Measurements from ENCODE around the gene ZFPM1. TPM values are rescaled to one million over a fixed set of nuclear protein-coding genes. Genes with fewer than 3 reads are reported as not detected.

Gene ZFPM1
- total and polyA plus RNA-seq, 4 donors: 0.19 to 12.8 (median 5.3) TPM

GRCh38 chr16:88538366-88539060, 85.4 kb downstream of the ZFPM1 start:
- 39% methylated on average over 23 of the region's 23 CpGs for WGBS
- Histone ChIP-seq H3K27ac (ENCODE audit: low read depth in 1 of 2, low read length in 2 of 2) (no peak overlapping the region), H3K27me3 (ENCODE audit: control insufficient read depth in 4 of 4, insufficient read depth in 4 of 4, low read length in 3 of 4) (no peaks in the 10 kb centered on the region), H3K4me1 (ENCODE audit: control insufficient read depth in 4 of 4, insufficient read depth in 4 of 4, low read length in 3 of 4) (peaks cover 0 to 3% (median 0%) of the 10 kb centered on the region in 4 donors), H3K9me3 (ENCODE audit: control insufficient read depth in 4 of 4, low read length in 3 of 4) (peaks cover 7 to 9% (median 8%) of the 10 kb centered on the region in 4 donors), H3K36me3 (ENCODE audit: control insufficient read depth in 4 of 4, insufficient read depth in 3 of 4, low read depth in 1 of 4, low read length in 3 of 4) (peaks cover 0 to 3% (median 1%) of the 10 kb centered on the region in 4 donors), H3K9ac (ENCODE audit: low read depth in 1 of 2, low read length in 2 of 2) (no peak overlapping the region), H3K4me3 (ENCODE audit: low read depth in 1 of 3, low read length in 3 of 3) (no peak overlapping the region)
- DNase-seq (ENCODE audit: low spot score): no peak
- TF ChIP-seq YY1 (IDR thresholded peaks at IDR 0.05): no peak
- no peak for TF ChIP-seq EGR1 (IDR thresholded peaks at IDR 0.05; ENCODE audit: low read depth in 2 of 2)
- TF ChIP-seq, protein P1, sequence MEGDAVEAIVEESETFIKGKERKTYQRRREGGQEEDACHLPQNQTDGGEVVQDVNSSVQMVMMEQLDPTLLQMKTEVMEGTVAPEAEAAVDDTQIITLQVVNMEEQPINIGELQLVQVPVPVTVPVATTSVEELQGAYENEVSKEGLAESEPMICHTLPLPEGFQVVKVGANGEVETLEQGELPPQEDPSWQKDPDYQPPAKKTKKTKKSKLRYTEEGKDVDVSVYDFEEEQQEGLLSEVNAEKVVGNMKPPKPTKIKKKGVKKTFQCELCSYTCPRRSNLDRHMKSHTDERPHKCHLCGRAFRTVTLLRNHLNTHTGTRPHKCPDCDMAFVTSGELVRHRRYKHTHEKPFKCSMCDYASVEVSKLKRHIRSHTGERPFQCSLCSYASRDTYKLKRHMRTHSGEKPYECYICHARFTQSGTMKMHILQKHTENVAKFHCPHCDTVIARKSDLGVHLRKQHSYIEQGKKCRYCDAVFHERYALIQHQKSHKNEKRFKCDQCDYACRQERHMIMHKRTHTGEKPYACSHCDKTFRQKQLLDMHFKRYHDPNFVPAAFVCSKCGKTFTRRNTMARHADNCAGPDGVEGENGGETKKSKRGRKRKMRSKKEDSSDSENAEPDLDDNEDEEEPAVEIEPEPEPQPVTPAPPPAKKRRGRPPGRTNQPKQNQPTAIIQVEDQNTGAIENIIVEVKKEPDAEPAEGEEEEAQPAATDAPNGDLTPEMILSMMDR (IDR thresholded peaks at IDR 0.05; ENCODE audit: low read depth, low read length, missing input control): no peak
- no peak for TF ChIP-seq MAX (IDR thresholded peaks at IDR 0.05)
- TF ChIP-seq FOXA1 (IDR thresholded peaks at IDR 0.05): no peak
- TF ChIP-seq, protein P2, sequence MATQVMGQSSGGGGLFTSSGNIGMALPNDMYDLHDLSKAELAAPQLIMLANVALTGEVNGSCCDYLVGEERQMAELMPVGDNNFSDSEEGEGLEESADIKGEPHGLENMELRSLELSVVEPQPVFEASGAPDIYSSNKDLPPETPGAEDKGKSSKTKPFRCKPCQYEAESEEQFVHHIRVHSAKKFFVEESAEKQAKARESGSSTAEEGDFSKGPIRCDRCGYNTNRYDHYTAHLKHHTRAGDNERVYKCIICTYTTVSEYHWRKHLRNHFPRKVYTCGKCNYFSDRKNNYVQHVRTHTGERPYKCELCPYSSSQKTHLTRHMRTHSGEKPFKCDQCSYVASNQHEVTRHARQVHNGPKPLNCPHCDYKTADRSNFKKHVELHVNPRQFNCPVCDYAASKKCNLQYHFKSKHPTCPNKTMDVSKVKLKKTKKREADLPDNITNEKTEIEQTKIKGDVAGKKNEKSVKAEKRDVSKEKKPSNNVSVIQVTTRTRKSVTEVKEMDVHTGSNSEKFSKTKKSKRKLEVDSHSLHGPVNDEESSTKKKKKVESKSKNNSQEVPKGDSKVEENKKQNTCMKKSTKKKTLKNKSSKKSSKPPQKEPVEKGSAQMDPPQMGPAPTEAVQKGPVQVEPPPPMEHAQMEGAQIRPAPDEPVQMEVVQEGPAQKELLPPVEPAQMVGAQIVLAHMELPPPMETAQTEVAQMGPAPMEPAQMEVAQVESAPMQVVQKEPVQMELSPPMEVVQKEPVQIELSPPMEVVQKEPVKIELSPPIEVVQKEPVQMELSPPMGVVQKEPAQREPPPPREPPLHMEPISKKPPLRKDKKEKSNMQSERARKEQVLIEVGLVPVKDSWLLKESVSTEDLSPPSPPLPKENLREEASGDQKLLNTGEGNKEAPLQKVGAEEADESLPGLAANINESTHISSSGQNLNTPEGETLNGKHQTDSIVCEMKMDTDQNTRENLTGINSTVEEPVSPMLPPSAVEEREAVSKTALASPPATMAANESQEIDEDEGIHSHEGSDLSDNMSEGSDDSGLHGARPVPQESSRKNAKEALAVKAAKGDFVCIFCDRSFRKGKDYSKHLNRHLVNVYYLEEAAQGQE (IDR thresholded peaks at IDR 0.05): no peak
- TF ChIP-seq, protein P3, sequence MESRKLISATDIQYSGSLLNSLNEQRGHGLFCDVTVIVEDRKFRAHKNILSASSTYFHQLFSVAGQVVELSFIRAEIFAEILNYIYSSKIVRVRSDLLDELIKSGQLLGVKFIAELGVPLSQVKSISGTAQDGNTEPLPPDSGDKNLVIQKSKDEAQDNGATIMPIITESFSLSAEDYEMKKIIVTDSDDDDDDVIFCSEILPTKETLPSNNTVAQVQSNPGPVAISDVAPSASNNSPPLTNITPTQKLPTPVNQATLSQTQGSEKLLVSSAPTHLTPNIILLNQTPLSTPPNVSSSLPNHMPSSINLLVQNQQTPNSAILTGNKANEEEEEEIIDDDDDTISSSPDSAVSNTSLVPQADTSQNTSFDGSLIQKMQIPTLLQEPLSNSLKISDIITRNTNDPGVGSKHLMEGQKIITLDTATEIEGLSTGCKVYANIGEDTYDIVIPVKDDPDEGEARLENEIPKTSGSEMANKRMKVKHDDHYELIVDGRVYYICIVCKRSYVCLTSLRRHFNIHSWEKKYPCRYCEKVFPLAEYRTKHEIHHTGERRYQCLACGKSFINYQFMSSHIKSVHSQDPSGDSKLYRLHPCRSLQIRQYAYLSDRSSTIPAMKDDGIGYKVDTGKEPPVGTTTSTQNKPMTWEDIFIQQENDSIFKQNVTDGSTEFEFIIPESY (IDR thresholded peaks at IDR 0.05): no peak
- no peak for TF ChIP-seq SP1 (IDR thresholded peaks at IDR 0.05)
- no peak for TF ChIP-seq HNF4G (IDR thresholded peaks at IDR 0.05)
- TF ChIP-seq HNF4A (conservative IDR thresholded peaks at IDR 0.05): no peak
- TF ChIP-seq JUND (IDR thresholded peaks at IDR 0.05): no peak
- no peak for TF ChIP-seq ATF3 (IDR thresholded peaks at IDR 0.05)

GRCh38 chr16:88539261-88539651, 86.2 kb downstream of the ZFPM1 start:
- Histone ChIP-seq H3K27me3 (ENCODE audit: control insufficient read depth in 4 of 4, insufficient read depth in 4 of 4, low read length in 3 of 4) (no peaks in the 10 kb centered on the region), H3K9ac (ENCODE audit: low read depth in 1 of 2, low read length in 2 of 2) (no peak overlapping the region), H3K9me3 (ENCODE audit: control insufficient read depth in 4 of 4, low read length in 3 of 4) (peaks cover 7 to 12% (median 8%) of the 10 kb centered on the region in 4 donors), H3K4me1 (ENCODE audit: control insufficient read depth in 4 of 4, insufficient read depth in 4 of 4, low read length in 3 of 4) (peaks cover 0 to 3% (median 0%) of the 10 kb centered on the region in 4 donors), H3K27ac (ENCODE audit: low read depth in 1 of 2, low read length in 2 of 2) (no peak overlapping the region), H3K36me3 (ENCODE audit: control insufficient read depth in 4 of 4, insufficient read depth in 3 of 4, low read depth in 1 of 4, low read length in 3 of 4) (peaks cover 0 to 2% (median 1%) of the 10 kb centered on the region in 4 donors), H3K4me3 (ENCODE audit: low read depth in 1 of 3, low read length in 3 of 3) (no peak overlapping the region)
- 51% methylated on average over 12 of the region's 12 CpGs for WGBS
- DNase-seq (ENCODE audit: low spot score): no peak
- TF ChIP-seq FOXA2 (IDR thresholded peaks at IDR 0.05) (no peak), SP1 (IDR thresholded peaks at IDR 0.05) (no peak), TAF1 (conservative IDR thresholded peaks at IDR 0.05) (no peak), NR2F2 (IDR thresholded peaks at IDR 0.05) (no peak), RAD21 (IDR thresholded peaks at IDR 0.05) (no peak), EGR1 (IDR thresholded peaks at IDR 0.05; ENCODE audit: low read depth in 2 of 2) (no peak), ATF3 (IDR thresholded peaks at IDR 0.05) (no peak), MAX (IDR thresholded peaks at IDR 0.05) (no peak), JUND (IDR thresholded peaks at IDR 0.05) (no peak), YY1 (IDR thresholded peaks at IDR 0.05) (no peak), FOXA1 (IDR thresholded peaks at IDR 0.05) (no peak)
- TF ChIP-seq, protein P1 (IDR thresholded peaks at IDR 0.05; ENCODE audit: low read depth, low read length, missing input control): no peak
- TF ChIP-seq, protein P3 (IDR thresholded peaks at IDR 0.05): no peak

Data from liver (tissue), 9 donors.